Kidney epithelial cell (primary cell): Measurements from ENCODE around the gene UIMC1. TPM values are rescaled to one million over a fixed set of nuclear protein-coding genes. Genes with fewer than 3 reads are reported as not detected.
"Not testable (repeated sequence)": the region's sequence is repeated elsewhere in the genome, so short reads cannot be mapped to it uniquely, and the experiment has no call there.

Experiments
- DNase-seq: peaks from one replicate; pipeline ENCODE4 v3.0.0-alpha.2; 2010; ENCODE audit warnings: low read depth
- H3K27me3 ChIP-seq: 2 replicates; pipeline ENCODE4 v1.6.0; 2011; ENCODE audit warnings: low read length; ENCODE audit not compliant: control insufficient read depth, insufficient read depth
- H3K36me3 ChIP-seq: 2 replicates; pipeline ENCODE4 v1.5.1; 2011; ENCODE audit warnings: low read length; ENCODE audit not compliant: control insufficient read depth, insufficient read depth
- H3K4me3 ChIP-seq: 2 replicates; pipeline ENCODE4 v1.5.1; 2011; ENCODE audit warnings: low read depth, mild to moderate bottlenecking, control low read depth, low read length
- total RNA-seq: library from RNA; depleted of rRNA; stranded (reverse); fragments of >200 nt; gene quantifications from 2 replicates; pipeline ENCODE4 v1.2.3, GENCODE V29; 2015
- TF ChIP-seq, protein P1 (sequence below): IDR thresholded peaks from 2 replicates; pipeline ENCODE4 v1.5.1; 2011; ENCODE audit warnings: mild to moderate bottlenecking, moderate library complexity, low read length, control low read depth, inconsistent platforms; ENCODE audit not compliant: insufficient read depth, poor library complexity, severe bottlenecking

Gene UIMC1
- total RNA-seq, 1 donor from 2014 or later, result 24.5 TPM

DNA sequence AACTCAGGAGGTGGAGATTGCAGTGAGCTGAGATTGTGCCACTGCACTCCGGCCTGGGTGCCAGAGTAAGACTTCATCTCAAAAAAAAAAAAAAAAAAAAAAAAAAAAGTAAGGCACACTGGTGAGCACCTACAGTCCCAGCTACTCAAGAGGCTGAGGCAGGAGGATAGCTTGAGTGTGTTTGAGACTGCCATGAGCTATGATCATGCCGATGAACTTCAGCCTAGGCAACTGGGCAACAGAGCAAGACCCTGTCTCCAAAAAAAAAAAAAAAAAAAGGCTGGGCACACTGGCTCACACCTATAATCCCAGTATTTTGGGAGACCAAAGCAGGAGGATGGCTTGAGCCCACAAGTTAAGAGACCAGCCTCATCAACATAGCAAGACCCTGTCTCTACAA lies 20.3 kb downstream of the UIMC1 start:
- Histone ChIP-seq H3K27me3 (no peaks in the 10 kb centered on the region), H3K36me3 (no peaks in the 10 kb centered on the region), H3K4me3 (no peak overlapping the region)
- no peak for DNase-seq
- TF ChIP-seq, protein P1, sequence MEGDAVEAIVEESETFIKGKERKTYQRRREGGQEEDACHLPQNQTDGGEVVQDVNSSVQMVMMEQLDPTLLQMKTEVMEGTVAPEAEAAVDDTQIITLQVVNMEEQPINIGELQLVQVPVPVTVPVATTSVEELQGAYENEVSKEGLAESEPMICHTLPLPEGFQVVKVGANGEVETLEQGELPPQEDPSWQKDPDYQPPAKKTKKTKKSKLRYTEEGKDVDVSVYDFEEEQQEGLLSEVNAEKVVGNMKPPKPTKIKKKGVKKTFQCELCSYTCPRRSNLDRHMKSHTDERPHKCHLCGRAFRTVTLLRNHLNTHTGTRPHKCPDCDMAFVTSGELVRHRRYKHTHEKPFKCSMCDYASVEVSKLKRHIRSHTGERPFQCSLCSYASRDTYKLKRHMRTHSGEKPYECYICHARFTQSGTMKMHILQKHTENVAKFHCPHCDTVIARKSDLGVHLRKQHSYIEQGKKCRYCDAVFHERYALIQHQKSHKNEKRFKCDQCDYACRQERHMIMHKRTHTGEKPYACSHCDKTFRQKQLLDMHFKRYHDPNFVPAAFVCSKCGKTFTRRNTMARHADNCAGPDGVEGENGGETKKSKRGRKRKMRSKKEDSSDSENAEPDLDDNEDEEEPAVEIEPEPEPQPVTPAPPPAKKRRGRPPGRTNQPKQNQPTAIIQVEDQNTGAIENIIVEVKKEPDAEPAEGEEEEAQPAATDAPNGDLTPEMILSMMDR, result no peak

DNA sequence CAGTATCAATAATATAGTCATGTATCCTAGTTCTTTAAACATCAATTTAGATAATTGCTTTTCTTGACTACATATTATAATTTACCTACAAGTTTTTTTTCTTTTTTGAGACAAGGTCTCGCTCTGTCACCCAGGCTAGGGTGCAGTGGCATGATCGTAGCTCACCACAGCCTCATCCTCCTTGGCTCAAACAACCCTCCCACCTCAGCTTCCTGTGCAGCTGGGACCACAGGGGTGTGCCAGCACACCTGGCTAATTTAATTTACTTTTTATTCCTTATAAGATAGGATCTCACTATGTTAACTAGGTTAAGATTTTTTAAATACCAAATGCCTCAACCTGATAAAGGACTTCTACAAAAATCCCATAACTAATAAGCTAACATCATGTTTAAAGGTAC lies 21.1 kb downstream of the UIMC1 start:
- Histone ChIP-seq H3K27me3 (no peaks in the 10 kb centered on the region), H3K4me3 (no peak overlapping the region), H3K36me3 (peaks cover 2% of the 10 kb centered on the region)
- DNase-seq, result no peak
- TF ChIP-seq, protein P1, result no peak

DNA sequence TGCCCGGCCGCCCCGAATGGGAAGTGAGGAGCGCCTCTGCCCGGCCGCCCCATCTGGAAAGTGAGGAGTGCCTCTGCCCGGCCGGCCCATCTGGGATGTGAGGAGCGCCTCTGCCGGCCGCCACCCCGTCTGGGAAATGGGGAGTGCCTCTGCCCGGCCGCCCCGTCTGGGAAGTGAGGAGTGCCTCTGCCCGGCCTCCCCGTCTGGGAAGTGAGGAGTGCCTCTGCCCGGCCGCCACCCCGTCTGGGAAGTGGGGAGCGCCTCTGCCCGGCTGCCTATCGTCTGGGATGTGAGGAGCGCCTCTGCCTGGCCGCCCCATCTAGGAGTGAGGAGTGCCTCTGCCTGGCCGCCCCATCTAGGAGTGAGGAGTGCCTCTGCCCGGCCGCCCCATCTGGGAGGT lies 22.4 kb downstream of the UIMC1 start:
- not testable (repeated sequence) for DNase-seq, H3K4me3 ChIP-seq, H3K27me3 ChIP-seq, H3K36me3 ChIP-seq

DNA sequence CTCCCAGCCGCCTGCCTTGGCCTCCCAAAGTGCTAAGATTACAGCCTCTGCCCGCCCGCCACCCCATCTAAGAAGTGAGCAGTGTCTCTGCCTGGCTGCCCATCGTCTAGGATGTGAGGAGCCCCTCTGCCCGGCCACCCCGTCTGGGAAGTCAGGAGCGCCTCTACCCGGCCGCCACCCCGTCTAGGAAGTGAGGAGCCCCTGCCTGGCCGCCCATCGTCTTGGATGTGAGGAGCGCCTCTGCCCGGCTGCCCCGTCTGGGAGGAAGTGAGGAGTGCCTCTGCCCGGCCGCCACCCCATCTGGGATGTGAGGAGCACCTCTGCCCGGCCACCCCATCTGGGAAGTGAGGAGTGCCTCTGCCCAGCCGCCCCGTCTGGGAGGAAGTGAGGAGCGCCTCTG lies 23.0 kb downstream of the UIMC1 start:
- not testable (repeated sequence) for H3K4me3 ChIP-seq, H3K27me3 ChIP-seq, H3K36me3 ChIP-seq, DNase-seq

DNA sequence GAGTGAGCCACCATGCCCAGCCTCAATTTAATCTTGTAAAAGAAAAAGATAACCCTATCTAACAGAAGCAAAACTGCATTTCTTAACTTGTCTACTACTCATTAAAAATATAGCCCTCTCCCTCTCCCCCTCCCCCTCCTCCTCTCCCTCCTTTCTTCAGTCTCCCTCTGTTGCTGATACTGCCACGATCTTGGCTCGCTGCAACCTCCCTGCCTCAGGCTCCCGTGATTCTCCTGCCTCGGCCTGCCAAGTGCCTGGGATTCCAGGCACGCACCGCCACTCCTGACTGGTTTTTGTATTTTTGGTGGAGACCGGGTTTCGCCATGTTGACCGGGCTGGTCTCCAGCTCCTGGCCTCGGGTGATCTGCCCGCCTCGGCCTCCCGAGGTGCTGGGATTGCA lies 23.5 kb downstream of the UIMC1 start:
- not testable (repeated sequence) for H3K4me3 ChIP-seq, H3K27me3 ChIP-seq, H3K36me3 ChIP-seq, DNase-seq

DNA sequence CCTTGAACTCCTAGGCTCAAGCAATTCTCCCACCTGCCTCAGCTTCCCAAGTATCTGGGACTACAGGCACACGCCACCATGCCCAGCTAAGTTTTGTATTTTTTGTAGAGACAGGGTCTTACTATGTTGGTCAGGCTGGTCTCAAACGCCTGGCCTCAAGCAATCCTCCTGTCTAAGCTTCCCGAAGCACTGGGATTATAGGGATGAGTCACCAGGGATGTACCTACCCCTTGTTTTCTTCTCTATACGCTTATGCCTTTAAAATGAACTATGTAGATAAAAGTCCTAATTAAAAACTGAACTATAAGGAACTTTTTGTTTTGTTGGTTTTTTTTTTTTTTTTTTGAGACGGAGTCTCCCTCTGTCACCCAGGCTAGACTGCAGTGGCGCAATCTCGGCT lies 25.8 kb downstream of the UIMC1 start:
- no peak for DNase-seq
- Histone ChIP-seq H3K27me3 (no peaks in the 10 kb centered on the region), H3K4me3 (no peak overlapping the region), H3K36me3 (peaks cover 2% of the 10 kb centered on the region)
- TF ChIP-seq, protein P1, result no peak

DNA sequence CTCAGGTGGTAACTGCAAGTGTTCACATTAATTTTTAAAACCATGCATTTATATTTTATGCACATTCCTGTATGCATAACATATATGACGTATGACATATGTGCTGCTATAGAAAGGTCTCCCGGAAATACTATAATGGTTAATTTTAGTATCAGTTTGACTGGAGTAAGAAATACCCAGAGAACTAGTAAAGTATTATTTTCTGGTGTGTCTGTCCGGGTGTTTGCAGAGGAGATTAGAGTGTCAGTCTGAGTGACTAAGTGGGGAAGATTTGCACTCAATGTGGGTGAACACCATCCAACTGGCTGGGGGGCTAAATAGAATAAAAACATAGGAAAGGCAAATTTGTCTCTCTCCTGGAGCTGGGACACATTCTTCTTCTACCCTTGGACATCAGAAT lies 26.9 kb downstream of the UIMC1 start:
- Histone ChIP-seq H3K4me3 (no peak overlapping the region), H3K27me3 (no peaks in the 10 kb centered on the region), H3K36me3 (peaks cover 2% of the 10 kb centered on the region)
- DNase-seq, result no peak
- TF ChIP-seq, protein P1, result no peak

DNA sequence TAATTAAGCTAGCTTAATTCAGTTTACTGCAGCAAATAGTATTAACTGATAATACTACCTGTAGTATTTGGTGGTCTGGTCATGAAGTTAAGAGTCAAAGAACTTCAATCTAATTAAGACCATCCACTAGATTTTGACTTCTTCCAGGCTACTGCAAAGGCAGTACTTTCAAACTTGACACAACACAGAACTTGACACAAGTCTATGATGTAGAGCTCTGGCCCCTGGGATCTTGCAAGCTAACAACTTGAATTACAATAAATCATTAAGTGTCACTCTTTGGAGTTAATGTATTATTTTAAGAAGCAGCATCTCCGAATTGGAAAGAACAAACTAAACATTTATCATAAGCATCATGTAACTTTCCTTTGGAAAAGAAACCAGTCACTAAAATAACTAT lies 40.9 kb downstream of the UIMC1 start:
- Histone ChIP-seq H3K27me3 (no peaks in the 10 kb centered on the region), H3K36me3 (peaks cover 1% of the 10 kb centered on the region), H3K4me3 (no peak overlapping the region)
- TF ChIP-seq, protein P1, result no peak
- no peak for DNase-seq
